Right lobe of liver (tissue), 4 donors: ENCODE results near the gene SLC22A4.

Experiments
- CTCF ChIP-seq, 4 donors: fragments of 200-600 bp in 3 of 4; fragments of 450-650 bp in 1 of 4; IDR thresholded peaks; one replicate each; pipeline versions ENCODE4 v1.5.1 to v1.8.0; 2016 to 2022; ENCODE audit warnings: antibody characterized with exemption in 4 of 4, mild to moderate bottlenecking in 2 of 4
- POLR2A ChIP-seq: fragments of 450-650 bp; IDR thresholded peaks from one replicate; pipeline ENCODE4 v1.6.1; 2017; ENCODE audit warnings: antibody characterized with exemption, mild to moderate bottlenecking
- donor health status: DM: no; HTN: no; CAD: no.
- donor health status: DM: no; HTN: no; CAD: no.
- donor health status: DM: no; HTN: yes; CAD: no.

GRCh38 chr5:132391247-132391646 is 97.1 kb downstream of the SLC22A4 start:
- TF ChIP-seq POLR2A (no peak), CTCF (IDR thresholded peaks at IDR 0.05) (no peak)
